Prostate gland (tissue), 2 donors: ENCODE data around the gene RTP5. TPM values are rescaled to one million over a fixed set of nuclear protein-coding genes. Genes with fewer than 3 reads are reported as not detected.

Source experiments
- DNase-seq: peaks from one replicate; pipeline ENCODE4 v3.0.0-alpha.2; 2019; ENCODE audit warnings: low spot score
- H3K27ac ChIP-seq, 2 donors: fragments of 200-600 bp; sonication (generic); 2 replicates each; pipeline ENCODE4 v1.5.1; 2017 to 2019
- H3K27me3 ChIP-seq: fragments of 200-600 bp; sonication (generic); replicated peaks from 2 replicates; pipeline ENCODE4 v1.5.1; 2019; ENCODE audit not compliant: insufficient read depth
- H3K36me3 ChIP-seq, 2 donors: fragments of 200-600 bp; sonication (generic); 1 replicate in 1 of 2; 2 replicates in 1 of 2; pipeline versions ENCODE4 v1.5.1 to v1.8.1; 2017 to 2019
- H3K4me1 ChIP-seq: fragments of 200-600 bp; sonication (generic); replicated peaks from 2 replicates; pipeline ENCODE4 v1.5.1; 2019
- H3K4me3 ChIP-seq, 2 donors: fragments of 200-600 bp; sonication (generic); 2 replicates each; pipeline ENCODE4 v1.5.1; 2017 to 2019
- H3K9me3 ChIP-seq: fragments of 200-600 bp; sonication (generic); 2 replicates; pipeline ENCODE4 v1.5.1; 2017
- POLR2A ChIP-seq: fragments of 450-650 bp; IDR thresholded peaks from one replicate; pipeline ENCODE4 v1.6.1; 2016; ENCODE audit warnings: antibody characterized with exemption, mild to moderate bottlenecking
- POLR2AphosphoS5 ChIP-seq: sonication (generic); formaldehyde crosslinking; IDR thresholded peaks from one replicate; pipeline ENCODE4 v1.6.1; 2017; ENCODE audit warnings: antibody characterized with exemption
- WGBS: methylation state at CpG from one replicate; pipeline ENCODE4 v1.1.5; 2018; 5-methylcytosine and 5-hydroxymethylcytosine counted together
- intact Hi-C: fragments of 100-400 bp; cut with DNase I; formaldehyde crosslinking; loops from one replicate; pipeline ENCODE4 v1.14.2; 2022
- total RNA-seq, 2 donors: library from RNA; depleted of rRNA; stranded (reverse); fragments of >200 nt; gene quantifications; one replicate each; pipeline ENCODE4 v1.1.0, GENCODE V29; 2016
- TF ChIP-seq, protein P1 (sequence below), 4 experiments: fragments of 200-600 bp in 2 of 4; fragments of 450-650 bp in 2 of 4; sonication (generic) in 2 of 4; IDR thresholded peaks; 1 replicate in 3 of 4; 2 replicates in 1 of 4; pipeline ENCODE4 v1.5.1; 2016 to 2019; ENCODE audit warnings: antibody characterized with exemption in 4 of 4, mild to moderate bottlenecking in 2 of 4, moderate library complexity in 2 of 4

The RTP5 gene
- total RNA-seq, 2 donors from 2014 or later = 0.14 to 0.28 TPM

DNA sequence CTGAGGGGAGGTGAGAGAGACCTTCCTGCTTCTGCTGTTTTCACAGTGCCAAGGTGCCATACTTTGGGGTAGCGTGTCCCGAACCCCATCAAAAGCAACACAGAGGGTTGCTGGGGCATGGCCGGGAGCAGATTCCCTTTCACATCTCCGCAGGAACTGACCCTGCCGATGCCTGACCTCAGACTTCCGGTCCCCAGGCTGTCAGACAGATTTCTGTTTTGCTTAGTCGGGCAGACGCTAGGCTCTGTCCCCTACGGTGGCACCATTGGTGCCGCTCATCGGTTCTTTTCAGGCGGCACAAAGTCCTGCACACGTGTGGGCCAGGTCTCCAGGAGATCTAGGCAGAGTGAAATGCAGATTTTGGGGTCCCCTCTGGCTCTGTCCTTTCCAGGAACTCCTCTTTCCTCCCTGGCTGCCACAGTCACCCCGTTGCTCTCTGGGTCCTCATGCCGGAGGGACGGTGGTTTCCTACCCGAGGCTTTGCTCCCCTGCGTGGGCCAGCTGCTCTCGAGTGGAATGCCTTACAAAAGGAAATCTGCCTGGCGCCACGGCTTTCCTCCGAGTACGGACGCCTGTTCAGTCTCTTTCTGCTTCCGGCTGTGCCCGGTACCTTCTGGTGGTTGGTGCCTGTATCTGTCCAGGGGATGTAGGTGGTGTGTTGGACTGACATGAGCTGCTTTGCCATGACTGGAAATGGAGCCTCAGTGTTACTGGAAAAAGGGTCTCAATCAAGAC is 39.3 kb downstream of the RTP5 start:
- H3K27me3 ChIP-seq = no peaks in the 10 kb centered on the region
- DNase-seq = no peak
- no peak overlapping the region for H3K4me3 ChIP-seq
- H3K4me1 ChIP-seq = no peaks in the 10 kb centered on the region
- intact Hi-C loops = no loop called here
- no peaks in the 10 kb centered on the region for H3K36me3 ChIP-seq
- 92% methylated on average over 26 of the region's 26 CpGs for WGBS
- TF ChIP-seq POLR2AphosphoS5 (no peak), POLR2A (no peak)
- TF ChIP-seq, protein P1, sequence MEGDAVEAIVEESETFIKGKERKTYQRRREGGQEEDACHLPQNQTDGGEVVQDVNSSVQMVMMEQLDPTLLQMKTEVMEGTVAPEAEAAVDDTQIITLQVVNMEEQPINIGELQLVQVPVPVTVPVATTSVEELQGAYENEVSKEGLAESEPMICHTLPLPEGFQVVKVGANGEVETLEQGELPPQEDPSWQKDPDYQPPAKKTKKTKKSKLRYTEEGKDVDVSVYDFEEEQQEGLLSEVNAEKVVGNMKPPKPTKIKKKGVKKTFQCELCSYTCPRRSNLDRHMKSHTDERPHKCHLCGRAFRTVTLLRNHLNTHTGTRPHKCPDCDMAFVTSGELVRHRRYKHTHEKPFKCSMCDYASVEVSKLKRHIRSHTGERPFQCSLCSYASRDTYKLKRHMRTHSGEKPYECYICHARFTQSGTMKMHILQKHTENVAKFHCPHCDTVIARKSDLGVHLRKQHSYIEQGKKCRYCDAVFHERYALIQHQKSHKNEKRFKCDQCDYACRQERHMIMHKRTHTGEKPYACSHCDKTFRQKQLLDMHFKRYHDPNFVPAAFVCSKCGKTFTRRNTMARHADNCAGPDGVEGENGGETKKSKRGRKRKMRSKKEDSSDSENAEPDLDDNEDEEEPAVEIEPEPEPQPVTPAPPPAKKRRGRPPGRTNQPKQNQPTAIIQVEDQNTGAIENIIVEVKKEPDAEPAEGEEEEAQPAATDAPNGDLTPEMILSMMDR (IDR thresholded peaks at IDR 0.05) = no peak
- no peaks in the 10 kb centered on the region for H3K9me3 ChIP-seq
- H3K27ac ChIP-seq = no peak overlapping the region

DNA sequence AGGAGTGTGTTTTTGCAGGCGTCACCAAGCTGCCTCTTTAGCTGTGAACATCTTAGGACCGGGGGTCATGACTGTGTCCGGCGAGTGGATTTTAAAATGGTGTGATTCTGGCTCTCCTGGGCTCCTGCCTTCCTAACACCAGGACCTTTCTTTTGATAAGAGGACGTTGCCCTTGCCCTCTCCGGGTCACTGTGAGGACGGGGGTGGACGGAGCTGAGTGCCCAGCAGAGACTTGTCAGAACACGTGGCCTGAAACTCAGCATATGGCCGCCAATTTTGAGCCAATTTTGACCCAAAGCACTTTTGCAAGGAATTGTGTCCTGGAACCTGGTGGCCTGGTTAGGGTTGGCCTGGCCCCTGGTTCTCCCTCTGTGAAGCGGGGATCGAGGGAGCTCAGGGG is 40.2 kb downstream of the RTP5 start:
- no peak for DNase-seq
- no peaks in the 10 kb centered on the region for H3K4me1 ChIP-seq
- no peak overlapping the region for H3K4me3 ChIP-seq
- WGBS = 94% methylated on average over 12 of the region's 12 CpGs
- no peaks in the 10 kb centered on the region for H3K36me3 ChIP-seq
- TF ChIP-seq, protein P1 (IDR thresholded peaks at IDR 0.05) = no peak
- TF ChIP-seq POLR2A (no peak), POLR2AphosphoS5 (no peak)
- H3K27ac ChIP-seq = no peak overlapping the region
- no peaks in the 10 kb centered on the region for H3K9me3 ChIP-seq
- intact Hi-C loops = no loop called here
- no peaks in the 10 kb centered on the region for H3K27me3 ChIP-seq

DNA sequence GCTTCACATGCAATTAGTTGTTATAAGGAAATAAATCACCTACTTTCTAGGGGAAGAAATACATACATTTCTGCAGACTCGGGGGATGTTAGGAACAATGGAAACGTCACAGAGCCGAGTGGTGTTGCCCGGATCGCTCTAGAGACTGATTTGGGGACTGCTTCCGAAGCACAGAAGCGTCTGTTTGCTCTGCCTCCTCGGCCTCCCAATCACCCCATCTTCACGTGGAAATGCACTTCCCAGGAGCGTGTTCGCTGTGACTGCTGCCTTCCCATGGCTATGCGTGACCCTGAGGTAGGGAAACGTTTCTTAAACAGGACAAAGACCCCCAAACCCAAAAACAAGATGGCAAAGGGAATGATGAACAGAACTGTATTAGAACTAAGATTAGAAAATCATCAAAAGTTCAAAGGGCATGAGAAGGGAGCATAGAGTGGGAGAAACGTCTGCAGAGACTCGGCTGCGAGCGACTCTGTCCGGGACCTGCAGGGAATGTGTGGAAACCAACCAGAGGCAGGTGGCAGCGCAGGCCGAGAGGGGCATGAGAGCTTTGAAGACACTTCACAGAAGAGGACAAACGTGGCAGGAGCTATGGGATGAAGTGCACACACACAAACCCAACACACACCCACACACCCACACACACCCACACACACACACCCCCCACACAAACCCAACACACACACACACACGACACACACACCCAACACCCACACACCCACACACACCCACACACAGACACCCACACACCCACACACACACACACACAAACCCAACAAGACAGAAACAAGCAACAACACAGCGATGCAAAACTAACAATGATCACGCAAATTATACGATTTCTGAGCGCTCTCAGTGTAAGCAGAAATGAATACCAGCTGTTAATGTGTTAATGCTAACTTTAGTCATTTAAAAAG is 41.3 kb downstream of the RTP5 start:
- TF ChIP-seq POLR2A (no peak), POLR2AphosphoS5 (no peak)
- TF ChIP-seq, protein P1 (IDR thresholded peaks at IDR 0.05) = no peak
- Histone ChIP-seq H3K4me1 (no peaks in the 10 kb centered on the region), H3K36me3 (no peaks in the 10 kb centered on the region), H3K4me3 (no peak overlapping the region), H3K9me3 (no peaks in the 10 kb centered on the region), H3K27ac (no peak overlapping the region), H3K27me3 (no peaks in the 10 kb centered on the region)
- no peak for DNase-seq
- 88% methylated on average over 26 of the region's 26 CpGs for WGBS
- intact Hi-C loops = no loop called here

DNA sequence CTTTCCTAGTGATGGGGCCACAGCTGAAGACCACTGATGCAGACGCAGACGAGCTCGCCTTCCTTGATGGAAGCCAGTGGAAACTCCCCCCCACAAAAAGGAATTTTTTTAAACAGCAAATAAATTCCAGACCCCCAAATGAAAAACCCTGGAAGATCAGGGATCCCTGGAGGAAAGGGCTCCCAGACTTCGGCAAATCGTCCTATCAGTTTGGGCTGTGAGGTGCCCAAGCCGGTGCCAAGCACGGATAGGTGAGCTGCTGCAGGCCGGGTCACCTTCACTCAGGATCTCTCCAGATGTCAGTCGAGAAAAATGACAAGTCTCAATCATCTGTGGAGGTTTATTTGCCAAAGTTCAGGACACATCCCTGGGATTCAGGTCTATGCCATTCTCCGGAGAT is 42.0 kb downstream of the RTP5 start:
- Histone ChIP-seq H3K4me1 (no peaks in the 10 kb centered on the region), H3K9me3 (no peaks in the 10 kb centered on the region), H3K4me3 (no peak overlapping the region), H3K27me3 (no peaks in the 10 kb centered on the region), H3K27ac (no peak overlapping the region), H3K36me3 (no peaks in the 10 kb centered on the region)
- 96% methylated on average over 10 of the region's 10 CpGs for WGBS
- intact Hi-C loops = no loop called here
- no peak for DNase-seq
- no peak for TF ChIP-seq POLR2A
- no peak for TF ChIP-seq POLR2AphosphoS5
- TF ChIP-seq, protein P1 (IDR thresholded peaks at IDR 0.05) = no peak
